ENCODE measurements around the gene TSPAN11.
A peak's percentile ranks its signal among the peaks of the same experiment; 100 is the strongest.

TSPAN11 gene

DNA sequence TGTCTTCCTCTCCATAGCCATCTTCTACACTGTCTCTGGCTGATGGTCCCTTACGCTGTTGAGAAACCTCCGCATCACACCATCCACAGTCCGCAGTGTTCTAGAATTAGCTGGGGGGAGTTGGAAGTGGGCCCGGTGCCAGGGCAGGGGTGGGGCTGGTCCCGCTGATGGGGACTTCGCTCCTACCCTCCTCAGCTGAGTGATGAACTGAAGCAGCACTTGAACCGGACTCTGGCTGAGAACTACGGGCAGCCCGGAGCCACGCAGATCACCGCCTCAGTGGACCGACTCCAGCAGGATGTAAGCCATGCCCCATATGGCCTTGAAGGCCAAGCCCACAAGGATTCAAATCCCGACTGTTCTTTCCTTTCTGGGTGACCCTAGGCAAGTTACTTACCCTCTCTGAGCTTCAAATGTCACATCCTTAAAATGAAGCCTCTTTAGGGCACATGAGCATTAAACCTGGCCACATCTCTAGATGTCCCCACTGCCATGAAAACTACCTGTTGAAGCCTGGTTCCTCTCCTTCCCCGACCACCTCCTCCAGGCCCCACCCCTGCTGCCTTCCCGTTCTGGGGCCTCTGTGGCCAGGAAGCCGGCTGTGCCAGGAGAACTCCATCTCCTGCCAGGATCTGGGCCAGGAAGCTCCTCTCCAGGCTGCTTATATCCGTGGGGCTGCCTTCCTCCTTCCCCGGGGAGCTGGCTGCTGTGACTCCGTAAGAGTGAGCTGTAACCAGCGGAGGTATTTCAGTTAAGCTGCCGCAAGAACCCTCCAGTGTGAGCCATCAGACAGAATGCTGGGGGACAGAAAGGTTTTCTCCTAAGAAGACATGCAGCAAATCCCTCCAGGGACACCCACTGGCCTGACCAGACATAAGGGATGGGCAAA, 53.1 kb downstream of the TSPAN11 start:
- DNase-seq (ENCODE audit: low read depth), result no peak

DNA sequence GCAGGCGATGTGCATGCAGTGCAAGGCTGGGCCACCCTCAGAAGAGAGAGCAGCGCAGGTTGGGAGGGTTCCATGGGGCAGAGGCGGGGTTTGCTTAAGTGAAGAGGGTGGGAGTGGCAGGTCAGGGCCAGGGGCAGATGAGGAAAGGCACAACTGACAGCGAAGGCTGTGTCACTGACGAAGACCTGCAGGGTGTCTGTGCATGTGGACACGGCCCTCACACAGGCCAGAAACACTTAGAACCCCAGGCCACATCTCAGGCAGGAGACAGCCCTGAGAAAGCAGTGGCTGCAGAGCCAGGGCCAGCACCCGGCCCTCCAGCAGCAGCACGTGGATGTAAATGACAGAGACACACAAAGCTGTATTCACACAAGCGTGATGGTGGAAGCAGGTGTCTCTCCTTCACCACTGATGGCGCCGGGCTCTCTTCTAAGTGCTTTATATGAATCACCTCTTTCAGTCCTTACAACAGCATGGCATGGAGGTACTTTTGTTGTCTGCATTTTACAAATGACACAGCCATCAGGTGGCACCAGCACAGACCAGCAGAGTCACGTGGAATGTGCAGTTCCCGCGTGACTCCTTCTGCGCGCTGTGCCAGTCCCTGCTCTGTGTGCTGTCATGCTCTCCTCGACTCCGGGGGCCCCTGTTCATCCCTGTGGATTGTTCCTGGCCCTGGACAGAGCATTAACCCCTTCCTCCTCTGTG, 54.6 kb downstream of the TSPAN11 start:
- no peak for DNase-seq (ENCODE audit: low read depth)

DNA sequence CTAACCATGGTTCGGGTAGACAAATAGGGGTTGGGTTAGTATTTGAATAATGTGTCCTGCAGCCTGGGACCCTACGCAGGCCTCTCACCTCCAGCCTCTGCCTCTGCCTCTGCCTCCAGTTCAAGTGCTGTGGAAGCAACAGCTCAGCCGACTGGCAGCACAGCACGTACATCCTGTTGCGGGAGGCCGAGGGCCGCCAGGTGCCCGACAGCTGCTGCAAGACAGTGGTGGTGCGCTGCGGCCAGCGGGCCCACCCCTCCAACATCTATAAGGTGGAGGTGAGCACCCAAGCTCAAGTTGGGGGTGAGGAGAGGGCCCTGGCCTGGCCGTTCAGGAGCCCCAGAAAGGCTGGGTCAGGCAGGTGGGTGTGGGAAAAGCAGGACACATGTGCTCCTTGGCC, 55.9 kb downstream of the TSPAN11 start:
- no peak for DNase-seq (ENCODE audit: low read depth)

DNA sequence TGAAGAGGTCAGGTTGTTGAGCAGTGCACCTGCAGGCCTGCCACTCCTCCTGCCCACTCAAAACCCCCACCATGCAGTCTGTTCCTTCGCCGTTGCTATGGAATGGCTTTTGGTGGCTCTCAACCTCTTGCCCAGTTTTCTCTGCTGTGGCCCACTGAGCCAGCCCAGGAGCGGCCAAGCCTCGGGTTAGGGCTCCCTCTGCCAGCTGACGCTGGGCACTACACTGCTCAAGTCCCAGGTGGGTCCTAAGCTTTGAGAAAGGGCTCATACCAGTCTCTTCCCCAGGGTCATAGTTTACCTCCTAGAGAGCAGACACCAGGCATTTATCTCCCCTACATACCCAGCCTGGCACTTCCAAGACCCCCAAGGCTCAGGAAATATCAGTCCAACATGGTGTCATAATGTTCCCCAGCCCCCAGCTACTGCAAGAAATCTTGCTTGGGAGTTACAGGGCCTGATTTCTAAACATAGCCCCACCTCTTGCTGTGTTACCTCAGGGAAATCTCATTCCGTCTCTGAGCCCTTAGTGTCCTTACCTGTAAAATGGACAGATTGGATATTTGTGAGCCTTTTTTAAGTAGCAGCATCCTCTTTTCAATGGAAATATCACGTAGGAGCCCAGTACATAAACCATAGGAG, 59.4 kb downstream of the TSPAN11 start:
- peak; percentile 40 for DNase-seq (ENCODE audit: low read depth)

DNA sequence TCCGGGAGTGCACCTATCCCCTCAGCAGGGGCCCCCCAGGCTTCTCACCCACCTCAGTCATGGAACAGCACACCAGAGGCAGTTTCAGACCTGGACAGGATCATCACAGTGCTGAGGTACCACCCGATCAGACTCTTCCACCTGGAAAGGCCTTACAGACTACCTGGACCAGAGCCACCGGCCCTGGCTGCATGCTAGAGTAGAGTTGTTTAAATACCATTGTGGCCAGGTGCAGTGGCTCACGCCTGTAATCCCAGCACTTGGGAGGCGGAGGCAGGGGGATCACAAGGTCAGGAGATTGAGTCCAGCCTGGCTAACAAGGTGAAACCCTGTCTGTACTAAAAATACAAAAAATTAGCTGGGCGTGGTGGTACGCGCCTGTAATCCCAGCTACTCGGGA, 61.5 kb downstream of the TSPAN11 start:
- DNase-seq (ENCODE audit: low read depth), result no peak

DNA sequence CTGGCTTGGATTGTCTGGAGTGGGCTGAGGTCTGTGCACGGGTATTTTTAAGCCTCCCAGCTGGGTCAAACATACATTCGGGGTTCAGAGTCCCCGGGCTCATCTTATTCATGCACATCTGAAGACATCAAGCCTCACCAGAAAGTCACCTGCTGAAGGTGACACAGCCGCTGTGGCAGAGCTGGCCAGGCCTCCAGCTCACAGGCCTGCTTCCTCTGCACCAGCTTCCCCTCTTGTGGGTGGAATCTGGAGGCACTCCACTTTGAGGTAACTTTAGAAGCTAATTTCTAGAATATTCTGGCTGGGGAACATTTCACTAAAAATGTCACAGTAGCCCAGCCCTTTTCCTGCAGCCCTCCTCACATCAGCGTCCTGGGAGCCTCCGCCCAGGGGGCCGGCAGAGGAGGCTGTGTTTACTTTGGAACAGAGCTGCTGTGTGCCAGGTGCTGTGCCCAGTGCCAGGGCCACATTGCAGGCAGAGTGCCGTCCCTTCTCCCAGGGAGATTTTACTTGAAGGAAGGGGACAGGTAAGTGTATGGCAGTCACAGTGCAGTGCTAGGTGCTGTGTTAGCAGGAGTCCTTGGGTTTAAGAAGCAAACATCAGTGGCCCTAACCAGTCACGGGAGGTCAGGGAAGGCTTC, 62.2 kb downstream of the TSPAN11 start:
- no peak for DNase-seq (ENCODE audit: low read depth)

DNA sequence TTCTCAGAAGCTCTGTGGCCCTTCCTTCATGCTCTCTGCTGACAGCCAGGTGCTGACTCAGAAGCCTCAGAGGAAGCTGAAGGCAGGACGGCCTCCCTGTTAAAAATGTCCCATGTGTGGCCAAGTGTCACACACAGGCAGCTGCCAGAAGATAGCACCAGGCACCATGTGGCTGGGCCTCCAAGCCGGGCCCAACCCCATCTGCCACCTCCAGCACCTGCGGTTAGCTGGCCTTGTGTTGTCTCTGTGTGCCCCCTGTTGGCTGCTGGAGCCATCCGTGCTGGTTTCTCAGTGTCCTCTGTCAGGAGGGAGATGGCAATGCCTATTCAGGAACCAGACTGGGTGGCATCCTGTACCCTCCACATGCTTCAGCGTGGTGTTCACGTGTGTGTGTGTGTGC, 63.2 kb downstream of the TSPAN11 start:
- DNase-seq (ENCODE audit: low read depth), result no peak

DNA sequence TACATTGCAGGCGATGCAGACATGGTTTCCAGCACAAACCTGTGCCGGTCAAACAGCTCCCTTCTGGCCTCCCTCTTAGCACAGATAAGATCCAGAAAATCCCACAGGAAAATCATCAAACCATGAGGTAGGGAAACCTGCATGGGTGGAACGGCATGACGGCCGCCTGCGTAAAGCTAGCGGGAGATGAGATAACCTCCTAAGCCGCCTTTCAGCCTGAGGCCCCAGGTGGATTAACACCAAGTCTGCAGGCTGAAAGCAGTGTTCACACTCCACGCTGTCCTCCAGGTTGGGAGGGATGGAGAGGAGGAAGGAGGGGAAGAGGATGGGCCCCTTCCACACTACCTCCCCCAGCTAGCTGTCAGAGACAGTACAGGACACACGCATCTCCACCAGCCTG, 63.8 kb downstream of the TSPAN11 start:
- DNase-seq (ENCODE audit: low read depth), result no peak

DNA sequence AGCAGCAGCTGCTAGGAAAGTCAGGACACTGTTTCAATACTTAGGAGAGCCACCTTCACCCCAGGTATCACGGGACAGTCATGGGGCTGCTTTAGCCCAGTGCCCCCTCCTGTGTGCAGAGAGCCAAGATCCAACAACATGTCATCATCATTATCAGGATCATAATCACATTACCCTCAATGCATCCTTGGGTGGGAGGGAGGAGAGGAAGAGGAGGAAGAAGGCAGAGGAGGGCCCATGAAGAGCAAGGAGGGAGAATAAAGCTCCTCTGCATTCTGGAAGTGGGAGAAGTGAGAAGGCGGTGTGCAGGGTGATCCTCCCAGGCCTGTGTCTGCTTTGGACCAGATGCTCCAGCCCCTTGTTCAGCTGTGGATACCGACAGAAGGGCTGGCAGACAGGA, 64.2 kb downstream of the TSPAN11 start:
- no peak for DNase-seq (ENCODE audit: low read depth)

DNA sequence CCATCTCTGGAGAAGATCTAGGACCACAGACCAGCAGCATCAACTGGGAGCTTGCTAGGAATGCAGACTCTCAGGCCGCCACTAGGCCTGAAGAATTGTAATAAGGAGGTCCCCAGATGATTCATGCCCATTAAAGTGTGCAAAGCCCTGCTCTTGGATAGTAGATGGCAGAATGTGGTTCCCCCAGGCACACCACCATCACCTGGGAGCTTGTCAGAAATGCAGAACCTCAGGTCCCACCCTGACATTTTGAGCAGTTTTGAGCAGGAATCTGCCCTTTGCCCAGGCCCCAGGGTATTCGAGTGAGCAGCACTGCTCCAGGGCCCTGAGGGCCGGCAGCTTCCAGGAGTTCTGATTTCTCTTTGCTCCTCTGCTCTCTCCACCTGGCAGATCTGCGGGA, 64.9 kb downstream of the TSPAN11 start:
- DNase-seq (ENCODE audit: low read depth), result no peak

DNA sequence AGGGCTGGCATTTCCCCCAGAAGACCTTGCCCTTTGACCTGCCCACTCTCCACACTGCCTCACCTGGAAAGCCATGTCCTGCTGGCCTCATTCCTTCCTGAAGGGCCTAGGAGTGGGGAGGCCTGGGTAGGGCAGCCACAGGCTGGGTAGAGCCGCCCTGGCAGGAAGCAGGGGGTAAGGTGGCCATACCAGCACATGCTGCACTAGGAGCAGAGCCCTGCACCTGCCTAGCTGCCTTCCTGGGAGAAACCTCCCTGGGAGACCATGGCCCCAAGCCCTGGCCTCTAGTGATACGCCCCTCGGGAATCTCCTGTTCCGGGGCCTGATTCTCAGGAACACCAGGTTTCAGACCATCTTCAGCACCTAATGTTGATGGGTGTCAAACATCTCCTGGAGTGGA, 65.8 kb downstream of the TSPAN11 start:
- DNase-seq (ENCODE audit: low read depth), result no peak

DNA sequence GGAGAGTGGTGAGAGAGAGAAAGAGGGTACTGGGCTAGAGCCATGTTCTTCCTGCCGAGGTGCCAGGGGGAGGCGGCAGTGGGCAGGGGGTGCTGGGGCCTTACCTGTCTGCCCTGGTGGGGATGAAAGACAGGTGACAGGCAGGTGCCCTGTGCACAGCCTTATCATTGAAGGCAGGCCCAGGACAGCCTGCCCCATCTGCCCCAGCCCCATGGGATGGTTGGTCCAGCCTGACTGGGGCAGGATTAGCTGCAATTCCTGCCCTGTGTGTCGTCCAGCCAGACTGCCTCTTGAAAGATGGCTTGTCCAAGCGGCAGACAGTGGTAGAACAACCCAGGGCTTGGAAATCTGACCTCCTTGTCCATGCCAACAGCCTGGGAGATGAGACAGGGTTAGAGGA, 67.2 kb downstream of the TSPAN11 start:
- no peak for DNase-seq (ENCODE audit: low read depth)

DNA sequence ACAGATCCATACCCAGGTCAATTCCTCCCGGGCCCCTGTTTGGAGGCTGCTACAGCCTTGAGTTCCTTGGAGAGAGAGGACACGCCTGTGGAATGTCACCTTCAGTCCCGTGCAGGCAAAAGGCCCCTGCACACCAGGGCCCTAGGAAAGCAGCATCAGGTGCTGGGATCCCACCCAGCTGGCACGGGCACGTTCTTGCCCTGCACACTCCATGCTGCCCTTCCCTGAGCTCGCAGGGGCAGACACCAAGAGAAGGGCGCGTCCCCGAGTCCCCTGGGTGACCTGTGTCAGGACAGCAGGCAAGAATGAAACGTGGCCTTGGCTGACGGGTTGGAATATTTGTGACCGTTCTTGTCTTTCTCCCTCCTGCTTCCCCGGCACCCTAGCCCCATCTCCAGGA, 67.7 kb downstream of the TSPAN11 start:
- DNase-seq (ENCODE audit: low read depth), result no peak

DNA sequence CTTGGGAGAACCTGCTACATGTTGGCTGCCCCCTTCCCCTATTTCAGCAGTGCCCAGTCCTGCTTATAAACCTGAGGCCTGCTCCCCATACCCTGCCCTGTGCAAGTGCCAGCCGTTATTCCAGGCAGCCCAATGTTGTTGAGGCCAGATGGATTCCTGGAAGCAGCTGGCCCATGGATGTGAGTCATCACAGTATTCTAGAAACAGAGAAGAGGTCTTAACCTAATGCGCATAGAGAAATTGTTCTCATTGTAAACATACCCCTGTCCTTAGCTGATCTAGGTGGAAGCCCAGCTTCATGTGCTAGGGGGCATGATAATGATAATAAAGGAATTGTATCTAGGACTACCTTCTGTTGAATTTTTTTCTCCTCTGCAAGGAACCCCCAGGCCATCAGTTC, 69.7 kb downstream of the TSPAN11 start:
- DNase-seq (ENCODE audit: low read depth), result peak; percentile 56

DNA sequence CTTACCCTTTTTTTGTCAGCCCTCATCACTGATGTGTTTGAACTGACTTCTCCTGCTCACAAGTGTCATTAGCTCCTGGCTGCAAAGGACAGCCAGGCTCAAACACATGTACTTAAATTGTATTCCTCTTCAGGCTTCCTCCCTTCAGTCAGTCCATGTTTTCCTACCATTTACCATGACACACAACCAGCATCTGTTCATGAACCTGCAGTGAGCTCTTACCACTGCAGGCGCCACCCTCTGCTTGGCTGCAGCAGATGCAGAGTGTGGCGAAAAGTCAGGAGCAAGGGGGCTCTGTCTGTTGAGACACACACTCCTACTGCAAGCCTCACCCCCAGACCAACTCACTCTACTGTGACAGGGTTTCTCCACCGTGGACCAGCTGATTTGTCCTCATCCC, 70.2 kb downstream of the TSPAN11 start:
- no peak for DNase-seq (ENCODE audit: low read depth)

DNA sequence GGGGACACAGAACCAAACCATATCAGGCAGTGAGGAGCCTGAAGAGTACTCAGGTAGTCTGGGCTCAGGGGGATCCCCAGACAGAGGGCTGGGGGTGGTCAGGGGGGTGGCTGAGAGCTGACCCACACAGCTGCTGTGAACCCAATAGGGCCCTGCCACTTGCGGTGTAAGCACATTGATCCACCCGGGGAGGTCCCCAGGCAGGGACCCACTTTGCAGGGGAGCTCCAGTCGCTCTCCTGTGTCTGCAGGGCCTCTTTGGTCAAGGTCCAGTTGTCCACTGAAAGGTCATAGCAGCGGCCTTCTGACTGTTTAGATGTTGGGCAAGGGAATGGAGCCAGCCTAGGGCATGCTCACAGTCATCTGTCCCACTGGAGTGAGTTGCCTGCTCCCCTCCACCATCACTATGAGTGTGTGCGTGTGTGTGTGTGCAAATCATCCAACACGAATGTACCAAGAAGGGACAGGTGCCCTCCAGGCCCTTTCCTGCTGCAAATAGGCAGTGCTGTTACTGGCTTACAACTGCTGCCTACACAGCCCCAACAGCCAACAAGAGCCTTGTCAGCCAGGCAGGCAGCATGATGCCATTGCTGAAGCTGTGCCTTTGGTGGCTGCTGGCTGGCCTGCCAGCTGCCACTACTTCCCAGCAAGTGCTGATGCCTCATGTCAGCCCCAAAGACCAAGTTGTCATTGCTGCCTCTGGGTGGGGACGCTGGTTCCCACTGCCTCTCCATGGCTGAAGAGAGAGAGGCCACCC, 71.3 kb downstream of the TSPAN11 start:
- no peak for DNase-seq (ENCODE audit: low read depth)

DNA sequence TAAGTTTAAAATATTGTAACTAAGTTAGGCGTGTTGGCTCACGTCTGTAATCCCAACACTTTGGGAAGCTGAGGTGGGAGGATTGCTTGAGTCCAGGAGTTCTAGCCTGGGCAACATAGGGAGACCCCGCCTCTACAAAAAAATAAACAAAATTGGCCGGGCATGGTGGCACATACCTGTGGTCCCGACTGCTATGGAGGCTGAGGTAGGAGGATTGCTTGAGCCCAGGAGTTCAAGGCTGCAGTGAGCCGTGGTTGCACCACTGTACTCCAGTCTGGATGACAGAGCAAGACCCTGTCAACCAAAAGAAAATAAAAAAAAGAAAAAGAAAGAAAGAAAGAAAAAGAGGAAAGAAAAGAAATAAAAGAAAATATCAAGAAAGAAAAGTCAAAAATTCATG, 72.5 kb downstream of the TSPAN11 start:
- DNase-seq (ENCODE audit: low read depth), result no peak

DNA sequence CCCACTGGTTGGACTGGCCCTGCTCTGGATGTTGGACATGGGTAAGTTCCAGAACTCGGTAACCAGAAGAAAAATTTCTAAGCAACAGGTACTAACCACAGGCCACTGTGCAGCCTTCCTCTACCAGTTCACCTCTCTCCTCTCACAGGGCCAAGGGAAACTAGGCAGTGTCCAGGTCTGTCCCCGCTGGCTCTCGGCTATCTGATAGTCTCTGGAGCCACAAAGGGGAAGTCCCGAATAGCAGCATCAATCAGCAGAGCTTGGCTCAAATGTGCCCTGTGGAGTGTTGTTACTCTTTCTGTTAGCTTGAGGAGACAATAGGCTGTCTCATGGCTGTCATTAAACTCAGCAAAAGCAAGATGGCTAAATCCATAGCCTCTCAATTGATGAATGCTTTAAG, 73.2 kb downstream of the TSPAN11 start:
- no peak for DNase-seq (ENCODE audit: low read depth)

DNA sequence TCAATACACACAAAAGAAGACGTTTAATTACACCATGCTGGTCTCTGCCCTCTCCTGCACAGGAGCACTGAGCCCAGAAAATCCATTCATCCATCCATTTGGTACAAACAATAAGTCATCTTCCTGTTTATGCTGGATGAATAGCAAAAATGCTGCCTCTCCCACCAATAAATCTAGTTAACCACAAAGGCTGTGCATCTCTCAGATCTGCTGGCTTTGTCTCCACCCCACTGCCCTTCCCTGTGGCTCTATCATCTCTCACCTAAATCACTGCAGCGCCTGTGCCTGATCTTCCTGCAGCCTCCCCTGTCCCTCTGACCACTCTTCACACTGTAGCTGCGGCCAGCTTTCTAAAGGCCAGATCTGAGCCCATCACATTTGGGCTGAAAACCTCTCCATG, 74.2 kb downstream of the TSPAN11 start:
- DNase-seq (ENCODE audit: low read depth), result no peak

DNA sequence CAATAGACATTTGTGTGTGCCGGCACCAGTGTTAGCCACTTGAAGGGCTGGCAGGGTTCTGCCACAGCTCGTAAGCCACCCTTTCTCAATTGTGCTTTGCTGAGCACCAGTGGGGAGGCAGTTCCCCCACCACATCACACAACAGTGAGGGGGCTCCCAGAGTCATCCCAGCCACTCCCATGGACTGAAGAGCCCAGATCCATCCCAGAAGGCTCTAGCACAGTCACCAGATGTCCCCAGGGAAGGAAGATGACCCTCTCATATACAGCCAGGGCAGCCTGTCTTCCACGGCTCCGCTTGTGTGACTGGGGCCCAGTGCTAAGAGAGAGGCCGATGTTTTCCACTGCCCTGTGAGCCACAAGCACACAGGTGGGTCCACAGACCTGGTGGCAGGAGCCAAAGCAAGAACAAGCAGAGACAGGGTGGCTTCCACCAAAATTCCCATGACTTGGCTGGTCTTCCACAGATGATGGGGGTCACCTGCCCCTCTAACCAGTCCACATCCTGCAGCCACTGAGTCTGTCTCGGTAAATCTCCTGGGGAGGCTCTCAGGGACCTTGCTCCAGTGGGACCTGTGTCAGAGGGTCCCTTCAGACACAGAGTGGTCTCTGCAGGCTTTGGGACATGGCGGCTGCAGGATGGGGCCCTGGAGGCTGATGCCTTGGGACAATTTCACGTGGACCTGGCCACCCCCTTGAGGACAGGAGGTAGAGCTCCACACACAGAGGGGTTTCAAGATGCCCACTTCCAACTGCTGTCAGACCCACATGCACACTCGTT, 75.2 kb downstream of the TSPAN11 start:
- no peak for DNase-seq (ENCODE audit: low read depth)

DNA sequence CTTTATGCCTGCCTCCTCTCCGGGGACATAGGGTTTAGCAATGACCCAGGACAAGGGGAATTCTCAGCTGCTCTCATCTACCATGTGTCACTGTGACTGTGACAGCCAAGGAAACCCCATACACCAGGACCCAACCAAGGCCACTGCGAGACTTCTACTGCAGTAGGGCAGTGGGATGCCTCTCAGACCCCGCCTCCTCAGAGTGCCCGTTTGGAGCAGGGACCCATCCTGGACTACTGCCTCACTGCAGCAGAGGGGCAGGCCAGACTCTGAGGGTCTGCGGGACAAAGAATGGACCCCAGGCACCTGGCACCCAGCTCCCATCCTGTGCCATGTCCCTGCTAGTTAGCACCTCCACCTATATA, 75.8 kb downstream of the TSPAN11 start:
- DNase-seq (ENCODE audit: low read depth), result no peak
